CD4-positive, alpha-beta T cell (primary cell): Measurements from ENCODE around the gene SDK2. TPM values are rescaled to one million over a fixed set of nuclear protein-coding genes. Genes with fewer than 3 reads are reported as not detected.
A peak's percentile ranks its signal among the peaks of the same experiment; 100 is the strongest.

Experiments
- ATAC-seq: fragments of 200-7000 bp; cut with Tn5 transposase; one replicate; pipeline ENCODE4 v1.10.0; 2022; ENCODE audit warnings: mild to moderate bottlenecking; ENCODE audit not compliant: poor library complexity
- CTCF ChIA-PET: fragments of 350-600 bp; sonication (Branson Sonifier 250); formaldehyde crosslinking; loops from one replicate; lab custom pipeline; 2021; ENCODE audit warnings: antibody characterized with exemption, inconsistent platforms; lab: Charles Lee
- POLR2A ChIA-PET: fragments of 350-600 bp; sonication (Branson Sonifier 250); formaldehyde crosslinking; loops from one replicate; lab custom pipeline; 2021; ENCODE audit warnings: antibody characterized with exemption, inconsistent platforms; lab: Charles Lee
- DNase-seq, 14 experiments: peaks; one replicate each; pipeline ENCODE4 v3.0.0-alpha.2; 2013 to 2020; ENCODE audit warnings: mixed read lengths in 2 of 14
- H3K27ac ChIP-seq, 2 donors: one replicate each; pipeline versions ENCODE4 v1.5.1 to v1.7.0; 2013; ENCODE audit warnings: low read length in 2 of 2, low read depth in 1 of 2, mild to moderate bottlenecking in 1 of 2
- H3K27me3 ChIP-seq, 2 experiments: 1 replicate in 1 of 2; 2 replicates in 1 of 2; pipeline versions ENCODE4 v1.6.1 to v1.7.0; 2013; ENCODE audit warnings: low read length in 2 of 2, control low read depth in 1 of 2, mild to moderate bottlenecking in 1 of 2, moderate library complexity in 1 of 2; ENCODE audit not compliant: insufficient read depth in 2 of 2, control insufficient read depth in 1 of 2
- H3K36me3 ChIP-seq: one replicate; pipeline ENCODE4 v1.6.1; 2013; ENCODE audit warnings: low read length, control low read depth; ENCODE audit not compliant: insufficient read depth
- H3K4me1 ChIP-seq: one replicate; pipeline ENCODE4 v1.6.1; 2013; ENCODE audit warnings: low read length, control low read depth; ENCODE audit not compliant: insufficient read depth
- H3K4me3 ChIP-seq: one replicate; pipeline ENCODE4 v1.5.1; 2013; ENCODE audit warnings: mild to moderate bottlenecking, low read length, moderate library complexity
- H3K9me3 ChIP-seq, 2 experiments: 1 replicate in 1 of 2; 2 replicates in 1 of 2; pipeline versions ENCODE4 v1.6.1 to v1.7.0; 2013; ENCODE audit warnings: low read length in 2 of 2, mild to moderate bottlenecking in 2 of 2, control low read depth in 1 of 2, moderate library complexity in 1 of 2; ENCODE audit not compliant: control insufficient read depth in 1 of 2, insufficient read depth in 1 of 2
- H3K27ac Mint-ChIP-seq: one replicate; pipeline ENCODE4 v1.8.0; 2020; ENCODE audit warnings: mixed read lengths
- H3K27me3 Mint-ChIP-seq: one replicate; pipeline ENCODE4 v1.8.0; 2021; ENCODE audit warnings: mixed read lengths
- H3K36me3 Mint-ChIP-seq: one replicate; pipeline ENCODE4 v1.8.0; 2021; ENCODE audit warnings: low read depth, mixed read lengths
- H3K4me1 Mint-ChIP-seq: one replicate; pipeline ENCODE4 v1.8.0; 2021; ENCODE audit warnings: low read depth, mixed read lengths
- H3K4me3 Mint-ChIP-seq: one replicate; pipeline ENCODE4 v1.8.0; 2020; ENCODE audit warnings: mild to moderate bottlenecking, mixed read lengths
- H3K9me3 Mint-ChIP-seq: one replicate; pipeline ENCODE4 v1.8.0; 2020; ENCODE audit warnings: mixed read lengths
- CTCF ChIP-seq: fragments of 200-600 bp; IDR thresholded peaks from one replicate; pipeline ENCODE4 v1.8.0; 2022; ENCODE audit warnings: antibody characterized with exemption, mild to moderate bottlenecking
- intact Hi-C, 2 experiments: fragments of 100-400 bp; cut with DNase I in 1 of 2; cut with micrococcal nuclease in 1 of 2; formaldehyde crosslinking; loops; one replicate each; pipeline versions ENCODE4 v1.15.1 to v1.9.0; 2023 to 2025; cut with DNase I, micrococcal nuclease
- total RNA-seq, 174 experiments: library from RNA in 2 of 174; stranded (reverse) in 2 of 174; gene quantifications; one replicate each; pipeline ENCODE4 v1.2.3 and lab custom pipeline; 2021 to 2026

The SDK2 gene
- total RNA-seq, 2 experiments from 2014 or later: 8.1 to 8.2 TPM

- H3K27ac ChIP-seq: peak overlapping the region; percentile 61 to 83
- CTCF ChIA-PET: no interaction called here
- peaks cover 81% of the 10 kb centered on the region for H3K4me1 ChIP-seq
- no peaks in the 10 kb centered on the region for H3K9me3 ChIP-seq
- peak overlapping the region; percentile 90 for H3K27ac Mint-ChIP-seq
- intact Hi-C loops: loop anchor here (2.0 to 10.0 kb wide), 6 partner anchors 47 to 246 kb away; no protein-coding TSS in a partner anchor
- H3K36me3 Mint-ChIP-seq: no peaks in the 10 kb centered on the region
- peak overlapping the region; percentile 64 for H3K4me3 Mint-ChIP-seq
- ATAC-seq (peak; percentile 85), DNase-seq (peak; percentile 39 to 76 (median 67))
- POLR2A ChIA-PET: interaction anchor here (0.6 to 4.3 kb wide), 20 partner anchors 8 to 621 kb away, joined by 3 to 39 read pairs (median 4); partner anchors contain the start of genes SDK2 and TTYH2
- H3K4me1 Mint-ChIP-seq: peaks cover 92% of the 10 kb centered on the region
- H3K27me3 Mint-ChIP-seq: no peaks in the 10 kb centered on the region
- H3K36me3 ChIP-seq: no peaks in the 10 kb centered on the region
- no peaks in the 10 kb centered on the region for H3K27me3 ChIP-seq
- no peaks in the 10 kb centered on the region for H3K9me3 Mint-ChIP-seq
- no peak for TF ChIP-seq CTCF
- peak overlapping the region; percentile 42 for H3K4me3 ChIP-seq
Measured at GRCh38 chr17:73591296-73592078, 52.8 kb downstream of the SDK2 start.

GRCh38 chr17:73589363-73589980 is 54.8 kb downstream of the SDK2 start:
- H3K27ac Mint-ChIP-seq: peak overlapping the region; percentile 90
- no peak overlapping the region for H3K4me3 ChIP-seq
- H3K27ac ChIP-seq: no peak overlapping the region
- no peaks in the 10 kb centered on the region for H3K27me3 Mint-ChIP-seq
- H3K4me1 ChIP-seq: peaks cover 61% of the 10 kb centered on the region
- no peaks in the 10 kb centered on the region for H3K9me3 Mint-ChIP-seq
- no peaks in the 10 kb centered on the region for H3K36me3 Mint-ChIP-seq
- H3K9me3 ChIP-seq: no peaks in the 10 kb centered on the region
- peaks cover 78% of the 10 kb centered on the region for H3K4me1 Mint-ChIP-seq
- peak overlapping the region; percentile 11 for H3K4me3 Mint-ChIP-seq
- no peaks in the 10 kb centered on the region for H3K27me3 ChIP-seq
- ChIA-PET CTCF (no interaction called here), POLR2A (interaction anchor here (4.3 kb wide), 1 partner anchor 23 kb away, joined by 39 read pairs; no protein-coding TSS in a partner anchor)
- no peak for ATAC-seq
- TF ChIP-seq CTCF: no peak
- H3K36me3 ChIP-seq: no peaks in the 10 kb centered on the region
- DNase-seq: no peak
- intact Hi-C loops: loop anchor here in 1 of 2 experiments (5.0 kb wide), 1 partner anchor 123 kb away; no protein-coding TSS in a partner anchor

- no peak overlapping the region for H3K27ac ChIP-seq
- ChIA-PET POLR2A (interaction anchor here (1.0 kb wide), 1 partner anchor 57 kb away, joined by 3 read pairs; no protein-coding TSS in a partner anchor), CTCF (no interaction called here)
- ATAC-seq (no peak), DNase-seq (no peak)
- H3K4me1 Mint-ChIP-seq: peaks cover 72% of the 10 kb centered on the region
- H3K4me3 ChIP-seq: no peak overlapping the region
- no peaks in the 10 kb centered on the region for H3K27me3 Mint-ChIP-seq
- peak overlapping the region; percentile 11 for H3K4me3 Mint-ChIP-seq
- peaks cover 55% of the 10 kb centered on the region for H3K4me1 ChIP-seq
- no peaks in the 10 kb centered on the region for H3K9me3 Mint-ChIP-seq
- TF ChIP-seq CTCF: no peak
- intact Hi-C loops: loop anchor here in 1 of 2 experiments (5.0 kb wide), 1 partner anchor 123 kb away; no protein-coding TSS in a partner anchor
- H3K9me3 ChIP-seq: no peaks in the 10 kb centered on the region
- H3K27ac Mint-ChIP-seq: peak overlapping the region; percentile 90
- no peaks in the 10 kb centered on the region for H3K36me3 ChIP-seq
- no peaks in the 10 kb centered on the region for H3K36me3 Mint-ChIP-seq
- no peaks in the 10 kb centered on the region for H3K27me3 ChIP-seq
Measured at GRCh38 chr17:73588891-73589290, 55.4 kb downstream of the SDK2 start.
